HG02884 (cell line): ENCODE data around the gene UBALD1.
"Not testable (repeated sequence)": the region's sequence is repeated elsewhere in the genome, so short reads cannot be mapped to it uniquely, and the experiment has no call there.

Source experiments
- ATAC-seq: cut with Tn5 transposase; IDR thresholded peaks from one replicate; pipeline ENCODE4 v1.9.1; 2021; ENCODE audit warnings: mild to moderate bottlenecking, moderate library complexity; ENCODE audit not compliant: unreplicated experiment

The UBALD1 gene

GRCh38 chr16:4614571-4615383 lies at the start of gene UBALD1:
Gene UBALD1 (minus strand): TSS chr16:4614888. CDS start chr16:4614797, 91 bp downstream.
- peak; percentile 45 for ATAC-seq

DNA sequence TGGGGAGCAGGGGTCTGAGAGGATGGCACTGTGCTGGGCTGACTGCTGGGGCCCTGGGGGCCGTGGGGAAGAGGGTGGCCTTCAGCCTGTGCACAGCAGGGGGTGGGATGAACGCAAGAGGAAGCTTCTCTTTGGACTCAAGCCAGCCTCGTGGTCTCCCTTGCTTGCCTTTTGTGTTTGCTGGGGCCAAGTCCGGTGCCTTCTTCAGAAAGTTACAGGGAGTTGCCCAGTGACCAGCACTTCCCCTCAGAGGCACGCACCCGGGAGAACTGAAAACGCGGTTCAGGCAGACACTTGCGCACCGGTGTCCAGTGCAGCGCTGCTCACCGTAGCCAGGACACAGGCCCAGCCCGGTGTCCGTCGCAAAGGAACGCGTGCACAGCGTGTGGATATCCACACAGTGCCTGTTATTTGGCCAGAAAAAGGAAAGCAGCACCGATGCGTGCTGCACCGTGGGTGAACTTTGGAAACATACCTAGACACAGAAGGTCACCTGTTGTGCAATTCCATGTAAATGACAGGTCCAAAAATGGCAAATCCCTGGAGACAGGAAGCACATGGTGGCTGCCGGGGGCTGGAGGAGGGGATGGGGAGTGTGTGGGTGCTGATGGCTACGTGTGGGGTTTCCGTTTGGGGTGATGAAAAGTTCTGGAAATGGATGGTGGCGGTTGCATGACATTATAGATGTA lies 49.2 kb upstream of the UBALD1 start:
- no peak for ATAC-seq

GRCh38 chr16:4663465-4663776 lies 48.7 kb upstream of the UBALD1 start:
- ATAC-seq, result no peak

DNA sequence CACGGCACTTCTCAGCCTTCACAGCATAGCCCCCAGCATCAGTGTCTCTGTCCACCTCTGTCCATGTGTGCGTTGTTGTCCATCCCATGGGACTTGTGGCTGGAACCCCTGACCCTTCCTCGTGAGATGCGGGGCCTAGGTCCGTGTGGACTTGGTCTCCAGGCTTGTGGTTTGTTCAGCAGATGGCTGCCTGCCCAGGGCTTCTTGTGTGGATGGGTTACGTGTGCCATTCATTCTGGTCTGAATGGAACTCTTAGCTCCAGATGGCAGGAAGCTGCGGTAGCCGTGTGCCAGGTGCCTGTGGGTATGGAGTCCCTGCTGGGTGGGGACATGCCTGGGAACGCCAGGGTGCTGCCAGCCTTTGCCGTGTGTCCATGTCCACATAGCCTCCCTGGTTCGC lies 47.0 kb upstream of the UBALD1 start:
- ATAC-seq, result no peak

GRCh38 chr16:4660454-4661007 lies 45.8 kb upstream of the UBALD1 start:
- ATAC-seq, result no peak

GRCh38 chr16:4659363-4660353 lies 45.0 kb upstream of the UBALD1 start:
- ATAC-seq, result no peak

DNA sequence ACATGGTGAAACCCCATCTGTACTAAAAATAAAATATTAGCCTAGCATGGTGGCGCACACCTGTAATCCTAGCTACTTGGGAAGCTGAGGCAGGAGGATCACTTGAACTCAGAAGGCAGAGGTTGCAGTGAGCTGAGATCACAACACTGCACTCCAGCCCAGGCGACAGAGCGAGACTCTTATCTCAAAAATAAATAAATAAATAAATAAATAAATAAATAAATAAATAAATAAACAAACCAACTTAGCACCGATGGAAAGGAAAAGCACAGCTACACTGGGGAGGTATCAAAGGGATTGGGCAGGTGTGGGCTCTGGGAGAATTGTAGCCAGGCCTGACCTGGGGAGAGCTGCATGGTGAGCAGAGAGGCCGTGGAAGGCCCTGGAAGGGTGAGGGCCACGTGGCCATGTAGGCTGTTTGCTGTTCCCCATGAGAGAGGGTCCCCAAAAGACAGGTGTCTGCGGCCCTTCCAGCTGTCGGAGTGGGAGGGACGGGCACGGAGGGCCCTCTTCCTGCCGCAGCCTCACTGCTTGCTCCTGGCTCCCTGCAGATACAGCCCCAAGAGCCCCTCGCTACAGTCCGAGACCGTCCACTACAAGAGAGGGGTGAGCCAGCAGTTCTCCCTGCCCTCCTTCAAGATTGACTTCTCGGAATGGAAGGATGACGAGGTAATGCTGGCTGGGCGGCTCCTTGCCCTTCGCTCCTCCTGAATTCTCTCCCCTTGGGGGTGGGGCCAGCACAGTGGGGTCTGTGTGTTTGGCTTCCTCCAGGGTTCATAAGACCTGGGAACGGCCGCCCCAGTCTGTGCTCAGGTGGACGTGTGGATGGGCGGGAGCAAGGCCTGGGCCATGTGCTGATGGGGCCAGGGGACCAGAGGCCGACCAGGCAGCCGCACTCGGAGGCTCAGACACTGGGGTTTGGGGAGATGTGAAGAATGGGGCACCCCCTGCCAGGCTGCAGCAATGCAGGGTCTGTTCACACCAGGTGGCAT lies 42.3 kb upstream of the UBALD1 start:
- ATAC-seq, result no peak

- no peak for ATAC-seq
These were observed 41.5 kb upstream of the UBALD1 start for GRCh38 chr16:4656221-4656620.

- no peak for ATAC-seq
These were observed 41.1 kb upstream of the UBALD1 start for GRCh38 chr16:4655801-4656200.

DNA sequence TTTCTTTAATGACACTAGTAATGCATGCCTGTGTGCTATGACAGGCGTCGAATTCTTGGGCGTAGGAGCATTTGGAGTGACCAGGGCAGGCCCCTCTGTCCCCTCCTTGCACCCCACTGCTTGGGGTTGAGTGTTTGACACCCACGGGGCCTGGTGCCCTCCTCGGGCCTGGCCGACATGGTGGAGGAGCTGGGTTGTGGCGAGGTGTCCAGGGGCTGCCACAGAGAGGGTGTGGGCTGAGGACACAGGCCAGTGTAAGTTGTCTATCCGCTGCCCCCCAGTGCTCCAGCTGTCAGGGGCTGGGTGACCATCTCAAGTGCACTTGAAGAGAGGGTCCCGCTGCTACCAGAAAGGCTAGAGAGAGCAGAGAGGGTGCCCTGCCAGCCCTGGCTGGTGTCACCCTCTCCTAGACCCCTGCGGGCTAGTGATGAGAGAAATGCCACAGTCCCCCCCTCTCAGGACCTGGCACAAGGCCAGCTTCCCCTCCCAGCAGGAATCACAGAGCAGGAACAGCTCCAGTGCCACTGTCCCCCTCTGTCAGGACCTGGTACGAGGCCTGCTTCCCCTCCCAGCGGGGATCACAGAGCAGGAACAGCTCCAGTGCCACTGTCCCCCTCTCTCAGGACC lies 40.4 kb upstream of the UBALD1 start:
- no peak for ATAC-seq

GRCh38 chr16:4654011-4654963 lies 39.6 kb upstream of the UBALD1 start:
- ATAC-seq, result no peak

GRCh38 chr16:4652561-4652960 lies 37.9 kb upstream of the UBALD1 start:
- ATAC-seq, result no peak

DNA sequence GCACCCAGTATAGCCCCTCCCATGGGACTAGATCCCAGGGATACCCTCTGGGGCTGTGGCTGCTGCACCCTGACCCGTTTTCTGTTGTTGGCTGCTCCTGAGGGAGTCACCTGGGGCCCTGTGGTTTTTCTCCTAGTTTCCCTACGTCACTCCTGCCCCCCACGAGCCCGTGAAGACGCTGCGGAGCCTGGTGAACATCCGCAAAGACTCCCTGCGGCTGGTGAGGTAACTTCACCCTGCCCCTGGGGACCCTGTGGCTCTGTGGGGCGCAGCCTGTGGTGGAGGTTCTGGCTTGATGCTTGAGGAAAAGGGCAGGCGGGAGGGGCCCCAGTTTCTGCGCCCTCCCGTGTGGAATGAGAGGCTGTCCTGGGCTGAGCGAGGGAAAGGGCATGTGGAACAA lies 37.1 kb upstream of the UBALD1 start:
- no peak for ATAC-seq

GRCh38 chr16:4650443-4651074 lies 35.9 kb upstream of the UBALD1 start:
- ATAC-seq, result not testable (repeated sequence)

DNA sequence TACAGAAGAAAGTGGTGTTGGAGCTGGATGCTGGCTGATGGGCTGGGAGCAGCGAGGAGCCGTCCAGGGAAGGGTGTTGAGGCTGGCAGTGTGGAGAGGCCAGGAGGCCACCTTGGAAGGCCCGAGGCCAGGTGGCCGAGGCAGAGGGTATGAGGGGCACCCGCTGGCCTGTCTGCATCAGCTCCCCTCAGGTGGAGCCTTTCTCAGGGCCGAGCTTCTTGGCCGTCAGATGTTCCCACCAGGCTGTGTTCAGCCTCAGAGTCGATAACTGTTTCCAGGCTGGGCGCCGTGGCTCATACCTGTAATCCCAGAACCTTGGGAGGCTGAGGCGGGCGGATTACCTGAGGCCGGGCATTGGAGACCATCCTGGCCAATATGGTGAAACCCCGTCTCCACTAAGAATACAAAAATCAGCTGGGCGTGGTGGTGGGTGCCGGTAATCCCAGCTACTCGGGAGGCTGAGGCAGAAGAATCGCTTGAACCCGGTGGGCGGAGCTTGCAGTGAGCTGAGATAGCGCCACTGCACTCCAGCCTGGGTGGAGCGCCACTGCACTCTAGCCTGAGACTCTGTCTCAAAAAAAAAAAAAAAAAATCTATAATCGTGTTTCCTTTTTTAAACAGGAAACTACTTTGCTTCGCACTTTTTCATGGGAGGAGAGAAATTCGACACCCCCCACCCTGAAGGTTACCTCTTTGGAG lies 35.2 kb upstream of the UBALD1 start:
- ATAC-seq, result no peak

DNA sequence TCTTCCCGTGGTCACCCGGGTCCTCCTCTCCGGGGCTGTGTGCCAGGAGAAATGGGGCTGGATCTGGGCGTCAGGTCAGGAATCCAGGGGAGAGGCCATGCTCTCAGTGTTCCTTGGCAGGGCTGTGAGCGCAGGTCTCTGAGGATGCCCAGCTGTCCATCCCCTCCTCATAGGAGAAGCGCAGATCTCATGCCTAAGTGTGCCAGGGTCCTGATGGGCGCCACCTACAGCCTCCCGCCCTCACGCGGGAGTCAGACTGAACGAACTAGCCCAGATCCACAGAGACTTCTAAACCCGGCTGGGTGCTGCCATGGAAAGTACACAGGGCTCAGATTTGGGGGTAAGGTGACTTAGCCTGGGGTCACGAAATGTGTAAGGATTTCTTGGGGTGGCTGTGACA lies 34.2 kb upstream of the UBALD1 start:
- ATAC-seq, result no peak

- ATAC-seq, result no peak
These were observed 32.9 kb upstream of the UBALD1 start for GRCh38 chr16:4647644-4647980.
